Progenitor cell of endocrine pancreas (in vitro differentiated cells): Measurements from ENCODE around the gene ASCC1. TPM values are rescaled to one million over a fixed set of nuclear protein-coding genes. Genes with fewer than 3 reads are reported as not detected.

Experiments
- DNase-seq: peaks from one replicate; pipeline ENCODE4 v3.0.0; 2021; ENCODE audit warnings: low spot score; ENCODE audit not compliant: unreplicated experiment
- H3K27ac Mint-ChIP-seq: 2 replicates; pipeline ENCODE4 v1.8.0; 2021; ENCODE audit warnings: mild to moderate bottlenecking, moderate library complexity, mixed read lengths
- H3K27me3 Mint-ChIP-seq: 2 replicates; pipeline ENCODE4 v1.8.0; 2021; ENCODE audit warnings: mixed read lengths
- H3K36me3 Mint-ChIP-seq: 2 replicates; pipeline ENCODE4 v1.8.0; 2022; ENCODE audit warnings: mixed read lengths; ENCODE audit not compliant: insufficient read depth
- H3K4me1 Mint-ChIP-seq: 2 replicates; pipeline ENCODE4 v1.8.0; 2021; ENCODE audit warnings: low read depth, mixed read lengths
- H3K4me3 Mint-ChIP-seq: 2 replicates; pipeline ENCODE4 v1.8.0; 2021; ENCODE audit warnings: low read depth, mild to moderate bottlenecking, moderate library complexity, mixed read lengths
- H3K9me3 Mint-ChIP-seq: 2 replicates; pipeline ENCODE4 v1.8.0; 2021; ENCODE audit warnings: low read depth, mixed read lengths
- total RNA-seq: library from RNA; stranded (reverse); gene quantifications from 2 replicates; pipeline ENCODE4 v1.2.1, GENCODE V29; 2021
- TF ChIP-seq, protein P1 (sequence below): fragments of 200-600 bp; sonication (generic); IDR thresholded peaks from one replicate; pipeline ENCODE4 v1.5.0; 2021; ENCODE audit warnings: antibody characterized with exemption, mild to moderate bottlenecking; ENCODE audit not compliant: unreplicated experiment

ASCC1 gene
- total RNA-seq, 1 donor from 2014 or later, result 42.2 TPM

DNA sequence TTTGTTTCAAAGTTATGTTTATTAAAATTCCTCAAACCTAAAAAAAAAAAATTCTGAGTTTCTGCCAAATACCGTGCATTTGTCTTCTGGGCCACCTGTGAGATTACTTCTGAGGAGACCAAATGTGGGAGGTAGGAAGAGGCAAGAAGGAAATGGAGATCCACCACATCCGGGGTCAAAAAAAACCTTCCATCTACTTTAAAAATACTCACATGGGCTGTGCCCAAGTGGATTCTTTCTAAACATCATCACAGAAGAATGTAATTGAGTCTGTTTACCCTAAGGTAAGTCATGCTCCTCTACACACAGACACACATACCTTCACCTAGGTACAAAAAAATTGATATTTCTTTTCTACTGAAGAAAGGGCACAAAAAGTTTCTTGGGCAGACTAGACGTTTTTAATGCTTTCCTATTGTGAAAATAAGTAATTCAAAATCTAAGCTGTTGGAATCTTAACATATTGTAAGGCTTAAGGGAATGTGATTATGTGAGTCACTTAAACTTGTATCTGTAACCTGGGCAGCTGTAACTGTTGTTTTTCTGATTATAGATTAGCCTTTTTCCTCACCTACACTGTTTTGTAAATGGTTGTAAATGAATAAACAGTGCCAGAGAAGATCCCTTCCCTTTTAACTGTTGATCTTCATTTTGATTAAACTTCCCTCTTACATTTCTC is 108.6 kb downstream of the ASCC1 start:
- Mint-ChIP-seq H3K27me3 (no peaks in the 10 kb centered on the region), H3K9me3 (no peaks in the 10 kb centered on the region), H3K4me1 (peaks cover 43% of the 10 kb centered on the region), H3K4me3 (no peak overlapping the region), H3K27ac (peak overlapping the region; percentile 81), H3K36me3 (peaks cover 8% of the 10 kb centered on the region)
- no peak for DNase-seq
- TF ChIP-seq, protein P1, sequence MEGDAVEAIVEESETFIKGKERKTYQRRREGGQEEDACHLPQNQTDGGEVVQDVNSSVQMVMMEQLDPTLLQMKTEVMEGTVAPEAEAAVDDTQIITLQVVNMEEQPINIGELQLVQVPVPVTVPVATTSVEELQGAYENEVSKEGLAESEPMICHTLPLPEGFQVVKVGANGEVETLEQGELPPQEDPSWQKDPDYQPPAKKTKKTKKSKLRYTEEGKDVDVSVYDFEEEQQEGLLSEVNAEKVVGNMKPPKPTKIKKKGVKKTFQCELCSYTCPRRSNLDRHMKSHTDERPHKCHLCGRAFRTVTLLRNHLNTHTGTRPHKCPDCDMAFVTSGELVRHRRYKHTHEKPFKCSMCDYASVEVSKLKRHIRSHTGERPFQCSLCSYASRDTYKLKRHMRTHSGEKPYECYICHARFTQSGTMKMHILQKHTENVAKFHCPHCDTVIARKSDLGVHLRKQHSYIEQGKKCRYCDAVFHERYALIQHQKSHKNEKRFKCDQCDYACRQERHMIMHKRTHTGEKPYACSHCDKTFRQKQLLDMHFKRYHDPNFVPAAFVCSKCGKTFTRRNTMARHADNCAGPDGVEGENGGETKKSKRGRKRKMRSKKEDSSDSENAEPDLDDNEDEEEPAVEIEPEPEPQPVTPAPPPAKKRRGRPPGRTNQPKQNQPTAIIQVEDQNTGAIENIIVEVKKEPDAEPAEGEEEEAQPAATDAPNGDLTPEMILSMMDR, result no peak

DNA sequence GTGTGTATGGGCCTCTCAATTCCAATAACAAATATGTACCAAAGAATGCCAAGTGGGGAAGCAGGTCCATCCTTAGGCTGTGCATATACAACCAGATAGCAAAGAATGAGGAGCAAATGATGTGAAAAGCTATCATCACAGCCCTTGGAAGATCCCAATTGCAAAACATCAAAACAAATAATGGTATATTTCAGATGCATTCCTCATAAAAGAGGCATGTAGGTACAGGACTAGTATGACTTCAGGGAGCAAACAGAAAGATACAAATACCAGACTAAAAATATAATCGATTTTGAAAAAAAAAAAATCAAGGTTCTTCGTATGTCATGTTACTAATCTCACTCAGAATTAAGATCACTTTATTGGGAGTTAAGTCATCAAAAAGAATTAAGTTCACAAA is 109.2 kb downstream of the ASCC1 start:
- Mint-ChIP-seq H3K4me3 (no peak overlapping the region), H3K27ac (no peak overlapping the region), H3K9me3 (no peaks in the 10 kb centered on the region), H3K27me3 (no peaks in the 10 kb centered on the region), H3K36me3 (peaks cover 10% of the 10 kb centered on the region), H3K4me1 (peaks cover 43% of the 10 kb centered on the region)
- no peak for DNase-seq
- TF ChIP-seq, protein P1, result no peak

DNA sequence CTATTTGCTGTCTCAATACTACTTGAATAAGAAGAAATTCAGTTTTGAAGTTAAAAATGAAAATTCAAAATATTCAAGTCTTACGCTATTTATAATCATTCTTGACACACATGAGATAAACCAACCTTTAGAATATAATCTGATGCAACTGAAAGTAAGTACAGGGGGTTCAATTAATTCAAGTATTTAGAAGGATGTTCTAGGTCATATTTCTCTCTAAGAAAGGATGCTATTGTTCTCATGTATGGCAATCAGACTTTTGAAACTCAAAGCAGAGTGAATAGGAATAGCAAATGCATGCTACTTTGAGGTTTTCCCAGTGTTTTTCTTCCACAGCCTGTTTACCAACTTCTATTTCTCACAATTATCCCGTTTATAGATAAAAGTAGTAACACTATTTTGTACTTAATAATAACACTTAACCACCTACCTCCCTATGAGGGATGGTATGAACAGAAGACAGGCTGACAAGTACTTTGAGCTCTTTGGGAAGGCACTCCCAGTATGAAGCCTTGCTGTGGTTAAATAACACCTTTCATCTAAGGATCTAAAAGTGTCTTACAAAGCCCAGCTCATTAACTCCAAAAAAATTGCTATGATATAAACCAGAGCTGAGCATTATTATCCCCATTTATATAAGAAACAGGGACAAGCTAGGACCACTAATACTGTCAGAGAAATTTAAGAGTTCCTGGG is 109.8 kb downstream of the ASCC1 start:
- Mint-ChIP-seq H3K4me3 (no peak overlapping the region), H3K36me3 (peaks cover 14% of the 10 kb centered on the region), H3K27ac (peak overlapping the region; percentile 17), H3K27me3 (no peaks in the 10 kb centered on the region), H3K9me3 (no peaks in the 10 kb centered on the region), H3K4me1 (peaks cover 45% of the 10 kb centered on the region)
- TF ChIP-seq, protein P1, result no peak
- DNase-seq, result no peak

DNA sequence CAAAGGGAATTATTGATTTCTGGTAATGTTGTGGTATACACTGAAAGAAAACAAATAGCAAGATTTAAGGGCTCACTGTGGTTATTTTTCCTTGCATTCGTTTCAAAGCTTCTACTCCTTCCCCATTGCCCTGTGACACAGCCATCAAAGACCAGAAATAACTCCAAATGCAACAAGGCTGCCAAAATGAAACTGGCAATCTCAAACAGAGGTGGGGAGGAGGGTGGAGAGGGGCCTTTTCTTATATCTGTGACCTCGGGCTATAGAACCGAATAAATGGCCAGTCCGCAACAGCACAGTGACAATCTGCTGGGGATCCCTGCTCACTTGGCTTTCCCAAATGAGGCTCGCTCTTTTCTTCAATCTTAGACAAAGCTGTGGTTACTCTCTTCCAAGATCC is 110.4 kb downstream of the ASCC1 start:
- Mint-ChIP-seq H3K9me3 (no peaks in the 10 kb centered on the region), H3K4me1 (peaks cover 45% of the 10 kb centered on the region), H3K27me3 (no peaks in the 10 kb centered on the region), H3K4me3 (no peak overlapping the region), H3K36me3 (peaks cover 17% of the 10 kb centered on the region), H3K27ac (peak overlapping the region; percentile 57)
- TF ChIP-seq, protein P1, result no peak
- no peak for DNase-seq

DNA sequence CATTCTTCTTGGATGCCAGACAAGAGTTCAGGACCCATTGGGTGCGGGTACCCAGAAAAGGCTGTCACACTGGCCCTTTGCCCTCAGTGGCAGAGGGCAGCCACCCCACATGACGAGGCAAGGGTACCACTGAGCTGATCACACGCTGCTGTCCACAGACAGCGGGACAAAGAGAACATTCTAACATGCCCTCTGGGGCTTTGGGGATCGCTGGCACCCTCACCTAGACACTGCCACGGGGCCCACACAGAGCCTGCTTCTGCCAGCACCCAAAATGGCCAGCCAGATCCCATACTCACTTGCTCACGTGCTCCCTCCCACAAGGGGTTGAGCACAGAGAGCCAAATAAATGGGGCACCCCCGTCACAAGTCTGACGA is 111.0 kb downstream of the ASCC1 start:
- peak overlapping the region; percentile 57 for H3K27ac Mint-ChIP-seq
- no peak for DNase-seq
- TF ChIP-seq, protein P1, result no peak
- no peaks in the 10 kb centered on the region for H3K9me3 Mint-ChIP-seq
- H3K36me3 Mint-ChIP-seq, result peaks cover 17% of the 10 kb centered on the region
- H3K4me1 Mint-ChIP-seq, result peaks cover 43% of the 10 kb centered on the region
- no peaks in the 10 kb centered on the region for H3K27me3 Mint-ChIP-seq
- H3K4me3 Mint-ChIP-seq, result no peak overlapping the region
